ENCODE results near the gene DYSF.

The DYSF gene

DNA sequence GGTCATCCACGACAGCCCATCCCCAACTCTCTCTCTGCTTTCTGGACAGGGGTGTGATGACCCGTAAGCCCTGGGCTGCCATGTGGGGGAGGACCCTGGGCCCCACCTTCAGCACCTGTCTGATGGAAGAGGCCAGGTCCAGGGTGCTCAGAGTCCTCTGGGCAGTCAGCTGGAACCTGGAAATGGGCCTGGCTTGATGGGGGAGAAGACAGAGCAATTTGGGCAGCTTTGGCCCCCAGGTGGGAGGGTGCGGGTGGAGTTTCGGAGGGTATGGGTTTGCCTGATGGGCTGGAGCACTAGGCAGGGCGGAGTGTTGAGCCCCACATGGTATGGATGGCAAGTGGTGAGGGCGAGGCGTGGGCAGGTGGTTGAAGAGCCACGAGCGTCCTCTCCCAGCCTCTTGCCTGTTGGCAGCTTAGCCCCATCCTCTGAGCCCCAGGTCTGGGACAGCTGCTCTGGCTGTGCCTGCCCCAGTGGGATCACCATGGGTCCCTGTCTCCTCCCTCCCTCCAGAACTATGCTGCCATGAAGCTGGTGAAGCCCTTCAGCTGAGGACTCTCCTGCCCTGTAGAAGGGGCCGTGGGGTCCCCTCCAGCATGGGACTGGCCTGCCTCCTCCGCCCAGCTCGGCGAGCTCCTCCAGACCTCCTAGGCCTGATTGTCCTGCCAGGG lies 232.7 kb downstream of the DYSF start:
- no peak for DNase-seq
- in situ Hi-C loops (cut with MboI; ENCODE audit: low pct_unique_long_range_greater_than_20kb, low sequenced_read_pairs) = no loop called here

DNA sequence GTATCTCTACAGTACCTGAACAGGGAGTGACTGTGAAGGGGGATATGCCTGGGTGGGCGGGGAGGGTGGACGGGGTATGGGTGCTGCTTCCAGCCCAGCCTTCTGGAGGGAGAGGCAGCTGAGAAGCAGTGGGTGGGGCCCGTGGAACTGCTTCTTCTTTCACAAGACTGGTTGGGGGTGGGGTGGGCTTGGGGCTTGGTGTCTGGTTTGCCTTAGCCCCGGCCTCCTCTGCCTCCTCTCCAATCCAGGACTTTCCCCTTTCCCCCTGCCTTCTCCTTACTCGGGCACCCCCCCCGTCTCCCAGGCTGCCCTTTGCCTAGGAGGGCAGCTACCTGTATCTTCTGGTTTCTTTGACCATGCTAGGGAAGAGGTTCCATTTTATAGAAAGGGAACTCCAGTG lies 233.4 kb downstream of the DYSF start:
- in situ Hi-C loops (cut with MboI; ENCODE audit: low pct_unique_long_range_greater_than_20kb, low sequenced_read_pairs) = no loop called here
- no peak for DNase-seq

DNA sequence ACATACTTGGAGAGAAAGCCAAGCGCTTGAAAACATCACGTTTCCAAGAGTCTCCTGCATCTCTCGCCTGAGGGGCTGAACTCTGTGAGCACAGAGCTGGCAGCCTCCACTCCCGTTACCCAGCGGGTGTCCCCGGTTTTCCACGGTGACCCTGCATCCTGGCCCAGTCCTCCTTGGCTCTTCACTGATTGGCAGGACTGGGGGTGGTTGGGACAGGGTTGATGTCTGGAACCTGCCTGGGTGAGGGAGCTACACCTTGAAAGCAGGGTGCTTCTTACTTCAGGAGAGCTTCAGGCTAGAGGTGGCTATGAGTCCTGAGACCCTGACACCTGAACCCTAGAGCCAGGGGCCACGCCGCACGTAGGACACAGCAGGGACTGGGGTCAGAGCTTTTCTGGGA lies 234.1 kb downstream of the DYSF start:
- in situ Hi-C loops (cut with MboI; ENCODE audit: low pct_unique_long_range_greater_than_20kb, low sequenced_read_pairs) = no loop called here
- DNase-seq = no peak

DNA sequence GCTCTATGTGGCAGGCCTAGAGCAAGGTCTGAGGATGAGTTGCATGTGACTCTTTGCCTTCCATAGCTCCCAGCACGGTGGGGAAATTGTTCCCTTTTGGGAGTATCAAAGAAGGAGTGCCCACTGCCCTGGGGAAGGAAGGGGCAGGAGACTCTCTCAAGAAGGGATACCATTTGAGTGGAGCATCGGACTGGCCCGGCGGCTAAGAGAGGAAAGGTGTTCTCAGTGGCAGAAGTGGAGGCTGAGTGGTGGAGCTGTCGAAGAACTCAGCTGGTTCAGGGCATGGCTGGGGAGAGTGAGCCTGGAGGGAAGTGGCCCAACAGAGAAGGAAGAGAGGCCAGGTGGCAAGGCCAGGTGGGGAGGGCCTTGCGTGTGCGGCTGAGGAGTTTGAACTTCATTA lies 235.2 kb downstream of the DYSF start:
- no peak for DNase-seq
- in situ Hi-C loops (cut with MboI; ENCODE audit: low pct_unique_long_range_greater_than_20kb, low sequenced_read_pairs) = no loop called here

DNA sequence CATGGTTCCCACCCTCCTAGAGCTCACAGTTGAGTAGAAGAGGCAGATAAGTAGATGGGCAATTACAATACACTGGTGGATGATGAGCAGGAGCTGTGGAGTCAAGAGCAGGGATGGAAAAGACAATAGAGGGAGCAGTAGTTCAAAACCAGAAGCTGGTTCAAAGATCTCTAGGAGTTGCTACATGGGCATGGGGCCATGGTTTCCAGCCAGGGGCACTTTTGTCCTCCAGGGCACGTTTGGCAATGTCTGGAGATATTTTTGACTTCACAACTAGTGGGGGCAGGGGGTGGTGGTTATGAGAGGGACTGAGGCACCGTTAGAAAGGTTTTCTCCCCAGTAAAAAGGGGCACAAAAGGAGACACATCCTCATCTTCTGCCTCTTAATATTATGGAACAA lies 236.0 kb downstream of the DYSF start:
- DNase-seq = no peak
- in situ Hi-C loops (cut with MboI; ENCODE audit: low pct_unique_long_range_greater_than_20kb, low sequenced_read_pairs) = no loop called here

DNA sequence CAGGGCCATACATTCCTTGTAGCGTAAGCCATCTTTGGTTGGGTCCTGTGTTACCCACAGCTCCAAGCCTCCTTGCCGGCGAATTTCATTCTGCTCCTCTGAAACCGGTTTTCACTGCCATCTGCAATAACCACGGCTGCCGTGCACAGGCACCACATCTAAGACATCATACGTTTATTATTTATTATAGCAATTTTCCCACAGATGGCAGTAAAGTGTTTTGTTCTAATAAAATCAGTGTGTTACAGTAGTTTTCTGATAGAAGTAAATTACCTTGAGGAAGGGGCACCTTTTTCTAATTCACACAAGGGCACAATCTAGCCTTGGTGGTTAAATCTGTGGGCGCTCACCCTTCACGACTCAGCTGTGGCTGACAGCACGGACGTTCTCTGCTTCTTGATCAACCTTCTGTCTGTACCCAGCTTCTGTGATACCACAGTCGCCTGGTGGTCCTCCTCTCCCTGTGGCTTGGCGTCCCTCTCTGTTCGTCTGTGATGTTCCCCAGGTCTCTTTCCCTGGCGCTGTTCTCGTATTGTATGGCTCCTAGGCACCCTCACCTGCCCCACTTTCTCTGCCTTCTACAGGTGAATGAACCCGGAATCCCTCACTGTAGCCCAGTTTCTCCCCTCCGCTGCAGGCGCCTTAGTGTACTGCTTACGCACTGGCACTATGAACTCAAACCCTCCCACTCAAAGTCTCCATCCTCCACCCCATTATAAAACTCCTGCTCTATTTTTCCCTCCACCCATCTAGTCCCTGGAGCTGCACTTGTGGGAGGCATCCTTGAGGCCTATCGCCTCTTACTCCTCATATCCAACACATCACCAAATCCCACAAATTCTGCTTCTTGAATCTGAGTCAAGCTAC lies 236.8 kb downstream of the DYSF start:
- in situ Hi-C loops (cut with MboI; ENCODE audit: low pct_unique_long_range_greater_than_20kb, low sequenced_read_pairs) = no loop called here
- no peak for DNase-seq

DNA sequence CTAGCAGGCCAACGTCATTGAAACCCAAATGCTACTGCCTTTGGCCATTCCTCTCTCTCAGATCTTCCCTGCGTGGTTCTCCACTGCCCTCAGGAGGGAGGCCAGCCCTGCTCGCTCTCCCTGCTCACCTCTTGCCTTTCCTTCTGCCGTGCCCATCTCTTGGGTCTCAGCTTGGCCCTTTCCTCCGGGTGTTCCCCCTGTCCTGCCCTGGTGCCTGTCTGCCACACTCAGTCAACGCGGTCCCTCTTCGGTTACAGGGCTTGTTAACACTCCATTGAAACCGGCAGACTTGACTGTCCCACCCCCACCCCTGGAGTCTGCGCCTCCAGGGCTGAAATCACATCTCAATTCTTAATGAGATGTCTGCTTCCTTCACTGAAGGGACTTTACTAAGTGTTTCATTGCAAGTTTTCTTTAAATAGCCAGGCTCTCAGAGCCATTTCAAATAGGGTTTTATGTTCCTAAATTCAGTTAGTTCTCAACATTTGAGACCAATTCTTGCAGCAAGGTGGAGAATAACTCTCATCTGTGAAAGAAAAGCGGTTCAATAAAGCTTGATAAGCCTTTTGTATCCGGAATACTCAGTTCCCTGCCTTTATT lies 237.6 kb downstream of the DYSF start:
- no peak for DNase-seq
- in situ Hi-C loops (cut with MboI; ENCODE audit: low pct_unique_long_range_greater_than_20kb, low sequenced_read_pairs) = no loop called here

DNA sequence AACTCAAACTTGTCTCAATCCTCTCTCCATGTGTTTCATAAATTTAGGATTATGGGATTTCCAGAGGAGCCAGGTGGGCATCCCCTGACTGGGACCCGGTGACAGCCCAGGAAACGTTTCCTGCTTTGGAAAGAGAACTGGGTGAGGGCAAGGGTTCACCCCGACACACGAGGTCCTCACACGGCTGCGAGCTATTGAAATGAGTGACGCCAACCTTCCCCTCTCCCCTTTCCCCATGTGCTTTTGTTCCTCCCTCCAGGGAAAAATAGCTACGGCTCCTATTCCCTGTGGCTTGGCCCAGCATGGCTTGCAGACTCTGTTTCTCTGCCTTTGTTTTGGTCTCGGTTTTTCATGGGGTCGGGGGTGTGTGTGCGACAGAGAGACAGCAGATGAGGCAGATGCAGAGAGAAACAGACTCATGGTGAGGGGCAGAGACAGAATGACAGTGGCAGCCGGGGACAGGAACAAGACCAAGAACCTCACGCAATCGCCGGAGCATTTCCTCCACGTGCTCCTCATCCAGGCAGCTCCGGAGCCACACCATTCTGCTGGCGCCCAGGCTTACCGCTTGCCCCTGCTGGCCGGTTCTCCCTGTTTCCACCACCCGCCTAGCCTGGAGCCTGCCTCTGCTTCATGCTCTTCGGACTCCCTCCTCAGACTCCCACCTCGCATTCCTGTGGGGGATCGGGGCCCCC lies 238.5 kb downstream of the DYSF start:
- in situ Hi-C loops (cut with MboI; ENCODE audit: low pct_unique_long_range_greater_than_20kb, low sequenced_read_pairs) = no loop called here
- DNase-seq = no peak

DNA sequence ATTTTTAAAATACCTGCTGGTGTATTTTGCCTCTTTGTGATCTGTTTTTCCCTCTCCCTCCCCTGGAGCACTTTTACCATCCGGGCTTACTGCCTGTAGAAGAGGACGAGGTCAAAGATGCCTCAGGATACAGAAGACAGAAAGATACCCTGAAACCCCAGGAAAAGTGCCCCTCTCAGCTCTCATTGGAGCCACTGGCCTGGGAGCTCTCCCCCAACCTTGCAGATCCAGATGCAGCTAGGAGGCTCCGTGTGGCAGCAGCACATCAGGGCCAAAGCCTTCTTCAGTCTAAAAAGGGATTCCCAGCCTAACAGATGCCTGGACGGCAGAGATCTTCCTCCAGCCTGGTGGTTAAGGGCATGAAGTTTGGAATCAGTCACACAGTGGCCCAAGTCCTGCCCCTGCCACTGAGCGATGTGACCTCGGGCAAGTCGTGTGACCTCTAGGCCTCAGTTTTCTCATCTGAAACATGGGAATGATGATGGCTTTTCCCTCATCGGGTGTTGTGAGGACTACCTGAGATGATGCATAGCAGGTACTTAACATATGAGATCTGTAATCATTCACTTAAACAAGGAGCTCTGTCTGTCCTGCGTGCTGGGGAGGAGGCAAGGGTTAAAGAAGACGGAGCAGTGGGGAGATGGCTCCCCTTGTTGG lies 239.4 kb downstream of the DYSF start:
- DNase-seq = no peak
- in situ Hi-C loops (cut with MboI; ENCODE audit: low pct_unique_long_range_greater_than_20kb, low sequenced_read_pairs) = no loop called here

DNA sequence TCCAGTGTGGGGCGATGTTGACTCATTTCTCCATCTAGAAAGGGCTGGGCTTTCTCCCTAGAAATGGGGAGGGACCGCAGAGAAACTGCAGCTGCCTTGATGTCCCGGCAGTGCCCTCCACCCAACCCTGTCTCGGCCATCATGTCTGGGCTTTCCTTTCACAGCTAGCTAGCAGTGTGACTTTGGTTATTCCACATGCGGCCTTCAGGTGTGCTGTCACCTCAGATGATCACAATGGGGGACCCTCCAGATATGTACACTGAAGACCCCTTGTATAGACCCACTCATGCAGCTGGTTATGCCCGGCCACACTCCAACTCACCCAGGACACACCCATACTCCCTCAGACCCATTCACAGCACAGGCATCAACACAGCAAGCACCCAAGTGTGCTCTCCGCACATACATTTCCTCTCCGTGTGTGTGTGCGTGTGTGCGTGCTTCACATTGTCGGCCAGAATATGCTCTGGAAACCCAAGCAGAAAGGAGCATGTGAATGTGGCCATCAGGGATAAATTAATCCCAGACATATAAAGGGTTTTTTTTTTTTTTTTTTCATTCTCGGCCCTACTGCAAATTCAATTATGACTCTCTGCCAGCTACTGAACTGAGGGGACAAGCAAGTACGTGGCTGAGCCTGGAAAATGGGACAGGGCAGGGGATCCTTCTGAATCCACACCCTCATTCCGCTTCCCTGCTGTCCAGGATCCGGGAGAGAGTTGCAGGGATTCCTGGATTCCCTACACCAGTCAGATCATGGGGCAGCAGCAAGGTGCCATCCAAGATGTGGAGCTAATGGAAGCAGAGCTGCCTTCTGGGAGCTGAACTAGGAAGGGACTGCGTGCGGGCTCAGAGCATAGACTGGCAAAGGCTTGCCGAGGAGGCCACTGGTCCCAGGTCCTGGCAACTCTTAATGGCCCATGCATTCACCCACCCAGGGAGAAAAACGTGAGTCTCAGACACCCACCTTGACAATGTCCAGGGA lies 240.2 kb downstream of the DYSF start:
- in situ Hi-C loops (cut with MboI; ENCODE audit: low pct_unique_long_range_greater_than_20kb, low sequenced_read_pairs) = no loop called here

DNA sequence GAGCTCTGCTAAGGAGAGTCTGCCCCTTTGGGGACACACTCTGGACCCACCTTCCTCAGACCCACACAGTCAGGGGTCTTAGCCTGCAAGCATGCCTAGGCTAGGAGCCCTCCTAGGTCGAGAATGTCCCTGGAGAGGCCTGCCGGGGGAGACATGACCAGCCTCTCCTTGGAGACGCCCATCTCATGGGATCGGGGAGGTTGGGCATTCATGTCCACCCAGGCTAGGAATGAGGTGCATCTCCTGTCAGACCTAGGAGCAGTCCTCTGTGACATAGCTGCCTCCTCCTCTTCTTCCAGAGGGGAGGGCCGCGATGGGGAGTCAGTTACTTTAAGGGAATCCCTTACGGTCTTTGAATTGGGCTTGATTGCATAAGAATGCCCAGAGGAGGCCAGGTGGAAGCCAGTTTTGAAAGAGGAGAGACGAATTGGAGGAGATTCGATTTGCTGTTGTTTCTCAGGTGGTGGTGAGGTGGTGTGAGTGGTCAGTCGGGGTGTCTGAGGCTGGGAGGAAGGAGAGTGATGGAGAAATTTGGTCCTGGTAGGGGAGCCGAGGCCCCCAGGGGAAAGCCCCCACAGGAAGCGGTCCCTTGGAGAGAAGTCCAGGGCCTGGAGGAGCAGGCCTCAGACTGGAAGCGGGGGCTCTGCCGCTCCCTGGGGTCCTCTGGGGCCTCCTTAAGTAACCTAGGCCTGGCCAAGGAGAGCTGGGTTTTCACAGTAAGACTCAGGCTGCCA lies 241.3 kb downstream of the DYSF start:
- DNase-seq = no peak
- in situ Hi-C loops (cut with MboI; ENCODE audit: low pct_unique_long_range_greater_than_20kb, low sequenced_read_pairs) = no loop called here

More for the DNA sequence above, 240.2 kb downstream of the DYSF start:
- DNase-seq = no peak

DNA sequence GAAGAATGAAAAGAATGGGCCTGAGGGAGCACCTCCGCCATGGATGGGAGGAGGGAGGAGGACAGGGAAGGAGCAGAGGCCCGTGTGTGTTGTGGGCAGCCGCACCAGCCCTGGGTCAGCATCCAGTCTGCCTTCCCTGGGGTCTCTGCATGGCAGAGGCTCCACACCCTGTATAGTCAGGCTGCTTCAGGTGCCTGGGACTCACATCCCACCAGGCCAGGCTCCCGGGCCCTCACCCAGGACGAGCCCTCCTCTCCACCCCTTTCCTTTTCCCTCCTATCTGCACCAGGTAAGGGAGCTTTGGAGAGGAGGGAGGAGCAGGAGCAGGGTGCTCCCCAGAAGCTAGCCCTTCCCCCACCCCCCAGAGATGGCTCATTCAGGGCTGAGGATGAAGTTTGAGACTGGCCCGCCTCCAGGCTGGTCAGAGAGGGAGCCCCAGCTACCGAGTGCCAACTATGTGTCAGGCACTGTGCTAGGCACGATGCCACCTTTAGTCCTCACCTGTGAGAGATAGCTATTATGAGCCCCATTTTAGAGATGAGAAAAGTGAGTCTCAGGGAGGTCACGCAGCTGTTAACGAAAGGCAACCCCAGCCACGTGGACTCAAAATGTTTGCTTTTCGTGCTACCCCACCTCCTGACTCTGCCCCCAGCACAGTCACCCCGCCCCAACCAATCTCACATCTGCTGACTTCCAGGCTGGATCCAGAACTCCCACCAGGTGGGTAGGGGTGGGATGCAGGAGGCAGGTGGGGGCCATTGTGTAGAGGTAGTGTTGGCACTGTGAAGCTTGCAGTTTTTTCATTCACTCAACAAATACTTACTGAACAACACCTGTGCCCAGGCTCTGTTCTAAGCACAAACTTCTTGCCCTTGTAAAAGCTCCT lies 242.1 kb downstream of the DYSF start:
- in situ Hi-C loops (cut with MboI; ENCODE audit: low pct_unique_long_range_greater_than_20kb, low sequenced_read_pairs) = no loop called here

DNA sequence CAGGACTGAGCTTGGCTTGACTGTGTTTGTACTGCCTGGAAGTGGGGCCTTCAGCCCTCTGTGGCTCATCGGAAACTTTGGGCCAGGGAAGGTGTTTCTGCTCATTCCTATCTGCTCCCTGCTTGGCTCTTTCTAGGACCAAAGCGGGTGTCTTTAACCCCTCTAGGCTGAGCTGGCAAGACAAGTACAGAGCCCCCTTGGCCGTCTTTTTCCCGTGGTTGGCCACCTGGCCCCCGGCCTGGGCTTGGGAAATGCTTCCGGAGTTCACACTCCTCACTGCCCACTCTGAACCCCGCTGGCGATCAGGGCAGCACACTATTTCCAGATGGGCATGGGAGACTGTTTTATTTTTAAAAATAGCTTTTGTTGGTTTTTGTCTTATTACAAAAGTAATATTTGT lies 243.0 kb downstream of the DYSF start:
- DNase-seq = no peak
- in situ Hi-C loops (cut with MboI; ENCODE audit: low pct_unique_long_range_greater_than_20kb, low sequenced_read_pairs) = no loop called here

More for the DNA sequence above, 242.1 kb downstream of the DYSF start:
- DNase-seq = no peak

DNA sequence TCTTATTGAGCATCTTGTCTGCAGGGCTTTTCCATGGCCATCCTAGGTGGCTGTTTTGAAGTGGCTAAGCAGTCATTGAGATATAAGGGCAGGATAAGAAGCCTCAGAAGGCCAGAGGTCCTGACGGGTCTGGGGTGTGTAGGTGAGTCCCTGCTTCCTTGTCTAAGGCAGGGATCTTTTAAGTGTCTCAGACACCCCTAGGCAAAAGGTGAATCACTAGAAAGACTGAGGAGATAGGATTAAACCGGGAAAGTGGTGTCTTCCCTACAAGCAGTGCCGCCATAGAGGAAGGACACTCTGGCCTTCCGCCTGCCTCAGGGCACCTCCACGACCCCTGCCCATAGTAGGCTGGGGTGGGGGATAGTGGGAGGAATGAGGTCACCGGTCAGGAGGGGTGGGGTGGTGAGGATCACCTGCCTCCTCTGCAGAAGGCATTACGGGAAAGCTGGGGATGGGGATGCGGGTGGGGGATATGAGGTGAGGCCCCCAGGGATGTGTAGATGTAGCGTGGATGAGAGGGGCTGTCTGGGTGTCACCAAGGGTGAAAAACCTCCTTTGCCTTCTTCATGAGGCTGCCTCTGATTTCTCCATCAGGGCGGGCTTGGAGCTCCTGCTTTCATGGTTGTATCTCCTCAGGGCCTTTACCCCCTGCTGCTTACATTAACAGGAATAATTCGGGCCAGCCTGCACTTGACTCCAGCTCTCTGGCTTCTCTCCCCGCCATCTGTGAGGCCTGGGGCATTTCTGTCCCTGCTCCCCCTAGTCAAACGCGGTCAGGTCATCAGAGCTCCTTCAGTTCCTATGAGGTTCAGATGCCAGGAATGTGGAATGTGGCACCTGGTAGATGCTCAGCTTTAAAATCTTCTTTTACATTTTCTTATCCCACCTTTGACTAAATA lies 244.0 kb downstream of the DYSF start:
- in situ Hi-C loops (cut with MboI; ENCODE audit: low pct_unique_long_range_greater_than_20kb, low sequenced_read_pairs) = no loop called here
- DNase-seq = no peak

DNA sequence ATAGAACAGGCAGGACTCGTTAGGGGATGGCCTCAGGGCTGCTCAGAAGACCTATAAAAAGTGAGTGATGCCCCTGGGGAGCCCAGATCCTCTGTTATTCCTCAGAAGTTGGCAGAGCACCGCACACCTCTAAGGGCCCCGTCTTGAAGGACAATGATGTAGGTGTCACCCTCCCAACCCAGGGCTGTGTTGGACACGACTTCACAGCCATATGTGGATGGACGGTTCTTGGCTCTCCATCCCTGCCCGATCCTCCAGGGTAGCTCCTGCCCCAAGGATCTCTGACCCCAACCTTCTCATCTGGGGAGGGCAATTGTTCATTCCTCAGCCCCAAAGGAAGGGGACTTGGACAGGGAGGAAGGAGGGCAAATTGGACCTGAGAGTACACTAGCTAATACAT lies 246.1 kb downstream of the DYSF start:
- in situ Hi-C loops (cut with MboI; ENCODE audit: low pct_unique_long_range_greater_than_20kb, low sequenced_read_pairs) = no loop called here
- DNase-seq = no peak
